GM21360 (cell line): ENCODE results near the gene UACA.

Experiments
- ATAC-seq: cut with Tn5 transposase; IDR thresholded peaks from one replicate; pipeline ENCODE4 v1.9.1; 2021; ENCODE audit warnings: mild to moderate bottlenecking, moderate library complexity; ENCODE audit not compliant: unreplicated experiment

The UACA gene

GRCh38 chr15:70788114-70789049 lies 25.0 kb upstream of the UACA start:
- no peak for ATAC-seq

- no peak for ATAC-seq
Observed at GRCh38 chr15:70786996-70787395, 23.6 kb upstream of the UACA start.

GRCh38 chr15:70783610-70784022 lies 20.3 kb upstream of the UACA start:
- ATAC-seq = no peak

GRCh38 chr15:70783041-70783440 lies 19.7 kb upstream of the UACA start:
- no peak for ATAC-seq

GRCh38 chr15:70781236-70781635 lies 17.9 kb upstream of the UACA start:
- ATAC-seq = no peak

GRCh38 chr15:70778258-70779076 lies 15.1 kb upstream of the UACA start:
- ATAC-seq = no peak

- ATAC-seq = no peak
Observed at GRCh38 chr15:70777170-70777926, 14.0 kb upstream of the UACA start.

GRCh38 chr15:70775160-70775559 lies 11.8 kb upstream of the UACA start:
- no peak for ATAC-seq

GRCh38 chr15:70772402-70772801 lies 9.0 kb upstream of the UACA start:
- ATAC-seq = no peak

- no peak for ATAC-seq
Observed at GRCh38 chr15:70770863-70771262, 7.5 kb upstream of the UACA start.

- no peak for ATAC-seq
Observed at GRCh38 chr15:70768257-70768883, 5.0 kb upstream of the UACA start.

- ATAC-seq = no peak
Observed at GRCh38 chr15:70767667-70768066, 4.3 kb upstream of the UACA start.

- ATAC-seq = no peak
Observed at GRCh38 chr15:70766597-70766996, 3.2 kb upstream of the UACA start.

- ATAC-seq = no peak
Observed at GRCh38 chr15:70765504-70766281, 2.3 kb upstream of the UACA start.

GRCh38 chr15:70763950-70764730 lies 782 bp upstream of the UACA start:
- no peak for ATAC-seq

- no peak for ATAC-seq
Observed at GRCh38 chr15:70762469-70763119, 764 bp downstream of the UACA start.

GRCh38 chr15:70761931-70762468 lies 1.4 kb downstream of the UACA start:
- no peak for ATAC-seq

- no peak for ATAC-seq
Observed at GRCh38 chr15:70761046-70761445, 2.3 kb downstream of the UACA start.
